GM12878 (cell line): Measurements from ENCODE around the gene ABCG1. TPM values are rescaled to one million over a fixed set of nuclear protein-coding genes. Genes with fewer than 3 reads are reported as not detected.

ENCODE experiments used
- ATF2 ChIP-seq: IDR thresholded peaks from 2 replicates; pipeline ENCODE4 v1.6.1; 2012; ENCODE audit warnings: low read length, inconsistent platforms
- CBX3 ChIP-seq: fragments of 200-600 bp; sonication (generic); IDR thresholded peaks from 2 replicates; pipeline ENCODE4 v1.6.1; 2016; ENCODE audit warnings: low read depth, borderline replicate concordance
- CREB1 ChIP-seq: IDR thresholded peaks from 2 replicates; pipeline ENCODE4 v1.6.1; 2012; ENCODE audit warnings: low read depth, mild to moderate bottlenecking, inconsistent platforms
- CREM ChIP-seq: IDR thresholded peaks from 2 replicates; pipeline ENCODE4 v1.6.1; 2014; ENCODE audit warnings: antibody characterized with exemption, low read depth
- E2F4 ChIP-seq: IDR thresholded peaks from 2 replicates; pipeline ENCODE4 v1.6.1; 2012; ENCODE audit warnings: low read depth, low read length, improper control_type of control experiment
- EP300 ChIP-seq, 2 experiments: fragments of 150-350 bp in 1 of 2; IDR thresholded peaks; 2 replicates each; pipeline ENCODE4 v1.6.1; 2011 to 2012; ENCODE audit warnings: low read depth in 2 of 2, low read length in 2 of 2, borderline replicate concordance in 1 of 2, improper control_type of control experiment in 1 of 2, inconsistent platforms in 1 of 2; ENCODE audit not compliant: control insufficient read depth in 1 of 2
- HSF1 ChIP-seq: fragments of 150-350 bp; IDR thresholded peaks from 2 replicates; pipeline ENCODE4 v1.6.1; 2014; ENCODE audit warnings: mild to moderate bottlenecking, low read depth, low read length
- MTA2 ChIP-seq: fragments of 450-650 bp; IDR thresholded peaks from 2 replicates; pipeline ENCODE4 v1.6.1; 2016; ENCODE audit warnings: low read depth, mild to moderate bottlenecking, moderate library complexity
- NFIC ChIP-seq: IDR thresholded peaks from 2 replicates; pipeline ENCODE4 v1.6.1; 2012; ENCODE audit warnings: low read depth, mild to moderate bottlenecking, inconsistent platforms, low read length, moderate library complexity
- PAX8 ChIP-seq: fragments of 450-650 bp; IDR thresholded peaks from 2 replicates; pipeline ENCODE4 v1.6.1; 2017; ENCODE audit warnings: mild to moderate bottlenecking, moderate library complexity
- PBX3 ChIP-seq: IDR thresholded peaks from 2 replicates; pipeline ENCODE4 v1.6.1; 2011; ENCODE audit warnings: mild to moderate bottlenecking, low read depth, low read length, moderate library complexity; ENCODE audit not compliant: insufficient replicate concordance
- RAD51 ChIP-seq: fragments of 450-650 bp; IDR thresholded peaks from 2 replicates; pipeline ENCODE4 v1.6.1; 2016; ENCODE audit warnings: moderate library complexity, mild to moderate bottlenecking, inconsistent platforms
- SP1 ChIP-seq: IDR thresholded peaks from one replicate; pipeline ENCODE4 v1.6.1; 2011; ENCODE audit warnings: low read depth, low read length
- SPI1 ChIP-seq: IDR thresholded peaks from 2 replicates; pipeline ENCODE4 v1.6.1; 2011; ENCODE audit warnings: low read depth, mild to moderate bottlenecking, low read length, moderate library complexity, borderline replicate concordance; ENCODE audit not compliant: insufficient read depth
- SREBF1 ChIP-seq: IDR thresholded peaks from 2 replicates; pipeline ENCODE4 v1.6.1; 2012; ENCODE audit warnings: mild to moderate bottlenecking, low read length
- ZBED1 ChIP-seq: IDR thresholded peaks from 2 replicates; pipeline ENCODE4 v1.6.1; 2016; ENCODE audit warnings: borderline replicate concordance
- ZNF687 ChIP-seq: fragments of 450-650 bp; IDR thresholded peaks from 2 replicates; pipeline ENCODE4 v1.6.1; 2017; ENCODE audit warnings: mild to moderate bottlenecking, moderate library complexity
- polyA plus RNA-seq, 11 experiments: library from polyadenylated mRNA; depleted of rRNA in 4 of 11; unstranded in 6 of 11; stranded (reverse) in 5 of 11; fragments of >200 nt; fragmentation: Nextera tagmentation in 4 of 11; fragmentation: Illumina TruSeq in 1 of 11; extraction: Ambion mirVana in 4 of 11; extraction: Trizol in 1 of 11; gene quantifications; 1 replicate in 1 of 11; 2 replicates in 10 of 11; pipeline versions ENCODE4 v1.2.1 to v1.2.3, GENCODE V29; 2011 to 2016; ENCODE audit warnings: inconsistent platforms in 2 of 11, missing spikeins in 2 of 11, low read depth in 1 of 11
- total RNA-seq, 4 experiments: library from RNA; depleted of rRNA in 3 of 4; stranded (reverse); fragments of >200 nt in 3 of 4; fragmentation: Illumina TruSeq in 1 of 4; extraction: Trizol in 1 of 4; gene quantifications; 2 replicates each; pipeline versions ENCODE4 v1.2.1 to v1.2.3, GENCODE V29; 2013 to 2021

ABCG1 gene
- total and polyA plus RNA-seq, 10 of the 15 experiments (the other 5 are each of a cell fraction or from before 2014, with no cell fraction given) = 0.59 to 19.3 (median 5.7) TPM

- TF ChIP-seq HSF1 (no peak), SP1 (no peak), ZNF687 (no peak), RAD51 (no peak), SPI1 (peak; percentile 97), ZBED1 (no peak), E2F4 (no peak), NFIC (no peak), SREBF1 (no peak), CREB1 (peak; percentile 42; the same call in 1 of the 2 replicates), EP300 (IDR thresholded peaks at IDR 0.05; ENCODE audit: borderline replicate concordance in 1 of 2, control insufficient read depth in 1 of 2, low read depth in 2 of 2, low read length in 2 of 2) (peak in 1 of 2 experiments; percentile 25; a peak in 1 of 4 replicates), PBX3 (no peak), CREM (peak; percentile 34; the same call in 1 of the 2 replicates), ATF2 (no peak; the same call in 1 of the 2 replicates), MTA2 (0 out of 2 replicates have a peak, but pooled peaks have one; percentile 37), CBX3 (no peak), PAX8 (no peak)
Observed at GRCh38 chr21:42198929-42199867, 19.7 kb upstream of the ABCG1 start (continued).
